HG03354 (cell line): ENCODE results near the gene DEK.
A peak's percentile ranks its signal among the peaks of the same experiment; 100 is the strongest.

ENCODE experiments used
- ATAC-seq: cut with Tn5 transposase; IDR thresholded peaks from one replicate; pipeline ENCODE4 v1.9.1; 2021; ENCODE audit warnings: mild to moderate bottlenecking; ENCODE audit not compliant: unreplicated experiment, poor library complexity, severe bottlenecking

The DEK gene

GRCh38 chr6:18266523-18266912 lies 2.2 kb upstream of the DEK start:
- no peak for ATAC-seq

- ATAC-seq = no peak
These were observed 1.6 kb upstream of the DEK start for GRCh38 chr6:18265787-18266522.

GRCh38 chr6:18264923-18265377 lies 620 bp upstream of the DEK start:
- ATAC-seq = no peak

- peak; percentile 6 for ATAC-seq
These were observed 712 bp downstream of the DEK start for GRCh38 chr6:18263418-18264218.

- peak; percentile 66 for ATAC-seq
These were observed 1.5 kb downstream of the DEK start for GRCh38 chr6:18262702-18263417.

GRCh38 chr6:18261877-18262276 lies 2.5 kb downstream of the DEK start:
- ATAC-seq = no peak

- peak; percentile 31 for ATAC-seq
These were observed 3.8 kb downstream of the DEK start for GRCh38 chr6:18260448-18261106.

- ATAC-seq = no peak
These were observed 4.5 kb downstream of the DEK start for GRCh38 chr6:18259675-18260447.

GRCh38 chr6:18254793-18255192 lies 9.5 kb downstream of the DEK start:
- no peak for ATAC-seq

GRCh38 chr6:18253635-18254034 lies 10.7 kb downstream of the DEK start:
- no peak for ATAC-seq

GRCh38 chr6:18249271-18249670 lies 15.1 kb downstream of the DEK start:
- no peak for ATAC-seq

GRCh38 chr6:18248698-18249097 lies 15.6 kb downstream of the DEK start:
- ATAC-seq = no peak

- no peak for ATAC-seq
These were observed 17.3 kb downstream of the DEK start for GRCh38 chr6:18247002-18247401.

- ATAC-seq = no peak
These were observed 18.1 kb downstream of the DEK start for GRCh38 chr6:18246205-18246604.

GRCh38 chr6:18245642-18246041 lies 18.7 kb downstream of the DEK start:
- no peak for ATAC-seq

- no peak for ATAC-seq
These were observed 19.3 kb downstream of the DEK start for GRCh38 chr6:18245079-18245478.

GRCh38 chr6:18244251-18244650 lies 20.1 kb downstream of the DEK start:
- ATAC-seq = no peak

GRCh38 chr6:18243302-18243893 lies 20.9 kb downstream of the DEK start:
- no peak for ATAC-seq
